DOHH2 (cell line): ENCODE data around the gene CCDC6.

Experiments
- H3F3A ChIP-seq: fragments of 200-600 bp; sonication (generic), shearing (Covaris generic); 2 replicates; pipeline ENCODE4 v1.6.0; 2016; ENCODE audit warnings: antibody characterized with exemption, mild to moderate bottlenecking; ENCODE audit not compliant: control insufficient read depth, insufficient read depth
- H3K27ac ChIP-seq: fragments of 200-600 bp; sonication (generic); 2 replicates; pipeline ENCODE4 v1.5.1; 2014; ENCODE audit warnings: low read depth, mild to moderate bottlenecking, low read length, moderate library complexity
- H3K27me3 ChIP-seq: fragments of 200-600 bp; sonication (generic); 2 replicates; pipeline ENCODE4 v1.6.1; 2014; ENCODE audit warnings: mild to moderate bottlenecking, low read length, mixed read lengths; ENCODE audit not compliant: control insufficient read depth
- H3K36me3 ChIP-seq: fragments of 200-600 bp; sonication (generic); 2 replicates; pipeline ENCODE4 v1.6.1; 2014; ENCODE audit warnings: mild to moderate bottlenecking, low read length, moderate library complexity, mixed read lengths; ENCODE audit not compliant: control insufficient read depth
- H3K4me1 ChIP-seq: fragments of 200-600 bp; sonication (generic); 2 replicates; pipeline ENCODE4 v1.6.1; 2014; ENCODE audit warnings: mild to moderate bottlenecking, low read length, mixed read lengths; ENCODE audit not compliant: control insufficient read depth
- H3K4me2 ChIP-seq: fragments of 200-600 bp; sonication (generic); 2 replicates; pipeline ENCODE4 v1.6.0; 2014; ENCODE audit warnings: mild to moderate bottlenecking, low read length, moderate library complexity
- H3K4me3 ChIP-seq: fragments of 200-600 bp; sonication (generic); 2 replicates; pipeline ENCODE4 v1.5.1; 2014; ENCODE audit warnings: mild to moderate bottlenecking, low read length, mixed read lengths
- H3K79me2 ChIP-seq: fragments of 200-600 bp; sonication (generic); 2 replicates; pipeline ENCODE4 v1.6.1; 2014; ENCODE audit warnings: mild to moderate bottlenecking, low read length, mixed read lengths; ENCODE audit not compliant: control insufficient read depth
- H3K9me2 ChIP-seq: fragments of 200-600 bp; sonication (generic); replicated peaks from 2 replicates; pipeline ENCODE4 v1.6.1; 2014; ENCODE audit warnings: mild to moderate bottlenecking, low read length, mixed read lengths; ENCODE audit not compliant: control insufficient read depth
- H3K9me3 ChIP-seq: fragments of 200-600 bp; sonication (generic); 2 replicates; pipeline ENCODE4 v1.6.1; 2014; ENCODE audit warnings: antibody characterized with exemption, low read length, mixed read lengths; ENCODE audit not compliant: control insufficient read depth, insufficient read depth
- H4K20me1 ChIP-seq: fragments of 200-600 bp; sonication (generic); 2 replicates; pipeline ENCODE4 v1.6.0; 2014; ENCODE audit warnings: low read depth, mild to moderate bottlenecking, antibody characterized with exemption, low read length, moderate library complexity; ENCODE audit not compliant: control insufficient read depth, insufficient read depth
- EZH2phosphoT487 ChIP-seq: fragments of 200-600 bp; sonication (generic); IDR thresholded peaks from 2 replicates; pipeline ENCODE4 v1.6.1; 2017; ENCODE audit warnings: borderline replicate concordance, mild to moderate bottlenecking, antibody characterized with exemption, low read length, moderate library complexity, mixed read lengths
- TF ChIP-seq, protein P1 (sequence below): fragments of 200-600 bp; sonication (generic); IDR thresholded peaks from one replicate; pipeline ENCODE4 v1.5.1; 2014; ENCODE audit warnings: antibody characterized with exemption, mild to moderate bottlenecking, low read depth, low read length; ENCODE audit not compliant: poor library complexity, severe bottlenecking

The CCDC6 gene

DNA sequence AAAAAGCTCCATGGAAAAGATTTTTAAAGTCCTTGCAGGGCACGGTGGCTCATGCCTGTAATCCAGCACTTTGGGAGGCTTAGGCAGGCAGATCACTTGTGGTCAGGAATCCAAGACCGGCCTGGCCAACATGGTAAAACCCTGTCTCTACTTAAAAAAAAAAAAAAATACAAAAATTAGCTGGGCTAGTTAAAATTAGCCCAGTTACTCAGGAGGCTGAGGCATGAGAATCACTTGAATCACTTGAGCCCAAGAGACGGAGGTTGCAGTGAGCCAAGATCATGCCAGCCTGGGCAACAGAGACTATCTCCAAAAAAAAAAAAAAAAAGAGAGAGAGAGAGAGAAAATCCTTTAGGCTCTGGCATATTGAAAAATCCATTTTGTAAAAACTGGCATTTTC, 61.9 kb downstream of the CCDC6 start:
- H3K9me2 ChIP-seq: no peaks in the 10 kb centered on the region
- no peaks in the 10 kb centered on the region for H3K27me3 ChIP-seq
- no peaks in the 10 kb centered on the region for H3F3A ChIP-seq
- H3K4me1 ChIP-seq: peaks cover 3% of the 10 kb centered on the region; the same call in 1 of the 2 replicates
- H3K36me3 ChIP-seq: peaks cover 44% of the 10 kb centered on the region
- H3K27ac ChIP-seq: no peak overlapping the region
- H4K20me1 ChIP-seq: no peaks in the 10 kb centered on the region
- H3K9me3 ChIP-seq: no peaks in the 10 kb centered on the region
- TF ChIP-seq, protein P1, sequence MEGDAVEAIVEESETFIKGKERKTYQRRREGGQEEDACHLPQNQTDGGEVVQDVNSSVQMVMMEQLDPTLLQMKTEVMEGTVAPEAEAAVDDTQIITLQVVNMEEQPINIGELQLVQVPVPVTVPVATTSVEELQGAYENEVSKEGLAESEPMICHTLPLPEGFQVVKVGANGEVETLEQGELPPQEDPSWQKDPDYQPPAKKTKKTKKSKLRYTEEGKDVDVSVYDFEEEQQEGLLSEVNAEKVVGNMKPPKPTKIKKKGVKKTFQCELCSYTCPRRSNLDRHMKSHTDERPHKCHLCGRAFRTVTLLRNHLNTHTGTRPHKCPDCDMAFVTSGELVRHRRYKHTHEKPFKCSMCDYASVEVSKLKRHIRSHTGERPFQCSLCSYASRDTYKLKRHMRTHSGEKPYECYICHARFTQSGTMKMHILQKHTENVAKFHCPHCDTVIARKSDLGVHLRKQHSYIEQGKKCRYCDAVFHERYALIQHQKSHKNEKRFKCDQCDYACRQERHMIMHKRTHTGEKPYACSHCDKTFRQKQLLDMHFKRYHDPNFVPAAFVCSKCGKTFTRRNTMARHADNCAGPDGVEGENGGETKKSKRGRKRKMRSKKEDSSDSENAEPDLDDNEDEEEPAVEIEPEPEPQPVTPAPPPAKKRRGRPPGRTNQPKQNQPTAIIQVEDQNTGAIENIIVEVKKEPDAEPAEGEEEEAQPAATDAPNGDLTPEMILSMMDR: no peak
- TF ChIP-seq EZH2phosphoT487: no peak
- H3K4me3 ChIP-seq: no peak overlapping the region
- no peaks in the 10 kb centered on the region for H3K79me2 ChIP-seq
- no peak overlapping the region for H3K4me2 ChIP-seq

DNA sequence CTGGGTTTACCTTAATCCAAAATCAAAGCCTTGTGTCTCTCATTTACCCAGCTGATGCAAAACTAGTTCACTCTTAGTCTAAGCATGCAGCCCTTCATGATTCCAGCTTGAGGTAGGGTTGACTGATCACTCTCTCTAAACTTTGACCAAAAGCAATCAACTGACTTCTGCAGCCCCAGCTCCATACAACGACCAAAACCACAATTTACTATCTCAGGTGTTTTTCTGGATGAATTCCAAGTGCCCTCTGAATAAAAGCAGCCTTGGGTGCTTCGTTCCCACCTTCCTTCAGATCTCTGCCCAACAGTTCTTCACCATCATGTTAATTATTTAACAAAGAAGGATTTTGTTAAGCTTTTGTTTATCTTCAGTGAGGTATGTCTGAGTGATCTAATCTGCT, 62.6 kb downstream of the CCDC6 start:
- TF ChIP-seq, protein P1: no peak
- Histone ChIP-seq H3K9me3 (no peaks in the 10 kb centered on the region), H3K27me3 (no peaks in the 10 kb centered on the region), H4K20me1 (no peaks in the 10 kb centered on the region), H3K79me2 (peaks cover under 1% of the 10 kb centered on the region), H3K4me3 (no peak overlapping the region), H3K4me1 (peaks cover 4% of the 10 kb centered on the region; the same call in 1 of the 2 replicates), H3K9me2 (no peaks in the 10 kb centered on the region), H3F3A (no peaks in the 10 kb centered on the region), H3K4me2 (no peak overlapping the region), H3K27ac (no peak overlapping the region), H3K36me3 (peaks cover 37% of the 10 kb centered on the region)

DNA sequence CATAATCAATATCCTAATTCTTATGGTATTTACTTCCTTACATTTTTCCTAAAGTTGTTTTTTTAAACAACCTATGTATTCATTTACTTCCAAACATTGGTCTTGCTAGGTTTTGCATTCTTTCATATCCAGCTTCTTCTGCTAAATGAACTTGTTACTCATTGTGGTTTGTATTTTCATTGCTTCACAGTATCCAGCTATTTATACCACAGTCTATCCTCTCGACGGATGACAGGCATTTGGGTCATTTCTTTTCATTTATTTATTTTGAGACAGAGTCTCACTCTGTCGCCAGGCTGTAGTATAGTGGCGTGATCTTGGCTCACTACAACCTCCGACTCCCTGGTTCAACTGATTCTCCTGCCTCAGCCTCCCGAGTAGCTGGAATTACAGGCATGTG, 66.8 kb downstream of the CCDC6 start:
- H3K27ac ChIP-seq: no peak overlapping the region

More for the DNA sequence above, 66.8 kb downstream of the CCDC6 start:
- Histone ChIP-seq H3K36me3 (peaks cover 16% of the 10 kb centered on the region), H3K27me3 (no peaks in the 10 kb centered on the region), H3K4me2 (no peak overlapping the region), H4K20me1 (no peaks in the 10 kb centered on the region), H3K9me3 (no peaks in the 10 kb centered on the region), H3K79me2 (peaks cover 25% of the 10 kb centered on the region), H3K4me1 (peaks cover 42% of the 10 kb centered on the region), H3K4me3 (no peak overlapping the region), H3F3A (peaks cover 22% of the 10 kb centered on the region), H3K9me2 (no peaks in the 10 kb centered on the region)
- TF ChIP-seq, protein P1: no peak
- no peak for TF ChIP-seq EZH2phosphoT487
